Right lobe of liver (tissue), 4 donors: ENCODE results near the gene ZFYVE1.

Experiments used
- POLR2A ChIP-seq: fragments of 450-650 bp; IDR thresholded peaks from one replicate; pipeline ENCODE4 v1.6.1; 2017; ENCODE audit warnings: antibody characterized with exemption, mild to moderate bottlenecking
- TF ChIP-seq, protein P1 (sequence below), 4 donors: fragments of 200-600 bp in 3 of 4; fragments of 450-650 bp in 1 of 4; IDR thresholded peaks; one replicate each; pipeline versions ENCODE4 v1.5.1 to v1.8.0; 2016 to 2022; ENCODE audit warnings: antibody characterized with exemption in 4 of 4, mild to moderate bottlenecking in 2 of 4
- donor health status: DM: no; HTN: no; CAD: no.
- donor health status: DM: no; HTN: no; CAD: no.
- donor health status: DM: no; HTN: yes; CAD: no.

GRCh38 chr14:73008501-73008900 lies 18.4 kb downstream of the ZFYVE1 start:
- TF ChIP-seq, protein P1, sequence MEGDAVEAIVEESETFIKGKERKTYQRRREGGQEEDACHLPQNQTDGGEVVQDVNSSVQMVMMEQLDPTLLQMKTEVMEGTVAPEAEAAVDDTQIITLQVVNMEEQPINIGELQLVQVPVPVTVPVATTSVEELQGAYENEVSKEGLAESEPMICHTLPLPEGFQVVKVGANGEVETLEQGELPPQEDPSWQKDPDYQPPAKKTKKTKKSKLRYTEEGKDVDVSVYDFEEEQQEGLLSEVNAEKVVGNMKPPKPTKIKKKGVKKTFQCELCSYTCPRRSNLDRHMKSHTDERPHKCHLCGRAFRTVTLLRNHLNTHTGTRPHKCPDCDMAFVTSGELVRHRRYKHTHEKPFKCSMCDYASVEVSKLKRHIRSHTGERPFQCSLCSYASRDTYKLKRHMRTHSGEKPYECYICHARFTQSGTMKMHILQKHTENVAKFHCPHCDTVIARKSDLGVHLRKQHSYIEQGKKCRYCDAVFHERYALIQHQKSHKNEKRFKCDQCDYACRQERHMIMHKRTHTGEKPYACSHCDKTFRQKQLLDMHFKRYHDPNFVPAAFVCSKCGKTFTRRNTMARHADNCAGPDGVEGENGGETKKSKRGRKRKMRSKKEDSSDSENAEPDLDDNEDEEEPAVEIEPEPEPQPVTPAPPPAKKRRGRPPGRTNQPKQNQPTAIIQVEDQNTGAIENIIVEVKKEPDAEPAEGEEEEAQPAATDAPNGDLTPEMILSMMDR (IDR thresholded peaks at IDR 0.05), result no peak
- TF ChIP-seq POLR2A, result no peak
